Stimulated activated CD4-positive, alpha-beta T cell treated with anti-CD3 and anti-CD28 coated beads, TNF-alpha, amount 100 ng/mL, for 1 hour (primary cell): ENCODE results near the gene USP5.

Experiments
- DNase-seq, 3 donors: peaks; one replicate each; pipeline ENCODE4 v3.0.0-alpha.2; 2020; ENCODE audit warnings: low read depth in 3 of 3, low spot score in 1 of 3

The USP5 gene

DNA sequence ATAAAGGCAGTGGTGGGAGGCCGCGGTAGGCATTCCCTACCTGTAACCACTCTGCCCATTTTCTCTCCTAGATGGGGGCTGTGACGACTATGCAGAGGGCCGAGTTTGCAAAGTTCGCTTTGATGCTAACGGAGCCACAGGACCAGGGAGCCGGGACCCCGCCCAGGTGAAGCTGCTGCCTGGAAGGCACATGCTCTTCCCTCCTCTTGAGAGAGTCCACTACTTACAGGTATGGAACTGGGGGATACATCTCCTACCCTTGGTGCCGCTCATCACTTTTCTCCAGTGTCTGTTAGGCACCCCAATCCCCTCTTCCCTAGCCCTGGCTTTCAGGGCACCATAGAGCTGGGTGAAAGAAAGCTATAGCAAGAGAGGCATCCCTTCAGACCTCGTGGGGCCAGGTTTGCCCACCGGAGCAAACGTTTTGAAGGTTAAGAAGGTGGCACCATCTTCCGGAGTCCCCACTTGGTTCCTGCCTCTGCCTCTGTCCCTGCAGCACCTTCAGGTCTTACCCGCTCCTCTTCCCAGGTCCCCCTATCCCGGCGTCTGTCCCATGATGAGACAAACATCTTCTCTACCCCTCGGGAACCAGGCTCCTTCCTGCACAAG lies 25.7 kb upstream of the USP5 start:
- no peak for DNase-seq

- no peak for DNase-seq
Measured at GRCh38 chr12:6826734-6827436, 25.1 kb upstream of the USP5 start.

- DNase-seq: peak in 1 of 3 donors; percentile 36
Measured at GRCh38 chr12:6827437-6827911, 24.5 kb upstream of the USP5 start.

- DNase-seq: no peak
Measured at GRCh38 chr12:6827982-6828780, 23.8 kb upstream of the USP5 start, which contains the start of gene P3H3. Gene P3H3, plus strand, starts transcription at chr12:6828407. Its CDS starts 34 bp downstream, at chr12:6828441.

- peak in 1 of 3 donors; percentile 21 for DNase-seq
Measured at GRCh38 chr12:6828781-6829535, 23.0 kb upstream of the USP5 start.

DNA sequence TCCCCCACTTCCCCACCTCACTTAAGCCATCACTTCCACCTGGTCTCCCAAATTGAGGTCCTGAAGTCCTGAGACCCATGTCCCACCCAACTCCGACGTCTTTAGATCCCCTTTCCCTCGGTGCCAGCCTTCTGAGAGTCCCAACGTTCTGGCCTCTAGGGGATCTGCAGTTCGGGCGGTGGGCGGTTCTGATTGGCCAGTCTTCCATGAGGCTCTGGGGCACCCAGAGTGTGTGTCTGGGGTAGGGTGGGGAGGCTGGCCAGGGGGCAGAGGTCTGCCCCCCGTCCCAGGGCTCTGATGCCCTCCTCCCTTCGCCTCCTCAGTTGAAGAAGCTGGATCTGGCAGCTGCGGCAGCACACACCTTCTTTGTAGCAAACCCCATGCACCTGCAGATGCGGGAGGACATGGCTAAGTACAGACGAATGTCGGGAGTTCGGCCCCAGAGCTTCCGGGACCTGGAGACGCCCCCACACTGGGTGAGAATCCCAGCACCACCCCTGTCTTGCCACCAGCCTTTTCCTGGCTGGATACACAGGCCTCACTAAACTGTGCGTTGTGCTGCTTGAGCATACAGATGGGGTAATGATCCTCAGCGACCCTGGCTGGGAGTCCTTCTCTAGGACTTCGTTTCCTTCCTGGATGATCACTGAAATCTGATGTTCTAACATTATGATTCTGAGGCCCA lies 22.3 kb upstream of the USP5 start:
- no peak for DNase-seq

- no peak for DNase-seq
Measured at GRCh38 chr12:6830286-6830890, 21.6 kb upstream of the USP5 start.

- no peak for DNase-seq
Measured at GRCh38 chr12:6830999-6831398, 21.0 kb upstream of the USP5 start.

DNA sequence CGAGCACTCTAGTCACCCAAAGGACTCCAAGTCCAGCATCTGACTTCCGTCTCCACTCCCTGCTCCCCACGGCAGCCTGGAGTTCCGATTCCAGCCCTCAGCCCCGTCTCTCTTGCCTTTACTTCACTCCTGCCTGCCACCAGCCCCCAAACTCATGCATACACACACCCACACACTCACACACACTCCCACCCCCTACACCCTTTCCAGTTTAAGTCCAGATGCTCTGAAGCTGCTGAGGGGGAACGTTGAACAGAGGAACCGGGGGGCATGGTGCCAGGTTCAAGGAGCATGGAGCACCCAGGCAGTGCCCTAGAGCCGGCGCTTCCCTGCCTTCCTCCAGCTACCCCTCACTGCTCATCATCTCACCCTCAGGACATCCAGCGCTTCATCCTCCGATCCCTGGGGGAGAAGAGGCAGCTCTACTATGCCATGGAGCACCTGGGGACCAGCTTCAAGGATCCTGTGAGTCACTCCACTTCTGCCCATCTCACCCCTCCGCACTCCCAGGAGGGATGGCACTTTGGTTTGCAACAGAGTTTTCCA lies 20.4 kb upstream of the USP5 start:
- no peak for DNase-seq

DNA sequence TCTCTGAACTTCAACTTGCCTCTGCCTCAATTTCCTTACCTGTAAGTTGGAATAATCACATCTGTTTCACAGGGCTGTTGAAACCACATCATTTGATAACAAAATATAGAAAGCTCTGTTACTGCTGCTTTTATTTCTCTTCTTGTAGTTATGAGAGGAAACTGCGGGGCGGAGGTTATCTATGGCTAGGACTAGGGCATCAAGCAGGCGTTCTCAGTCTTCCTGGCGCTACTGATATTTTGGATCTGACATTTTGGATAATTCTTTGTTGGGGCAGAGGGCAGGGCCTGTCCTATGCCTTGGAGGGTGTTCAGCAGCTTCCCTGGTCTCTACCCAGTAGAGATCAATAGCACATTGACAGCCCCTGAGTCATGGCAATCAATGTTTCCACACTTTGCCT lies 19.8 kb upstream of the USP5 start:
- DNase-seq: no peak

DNA sequence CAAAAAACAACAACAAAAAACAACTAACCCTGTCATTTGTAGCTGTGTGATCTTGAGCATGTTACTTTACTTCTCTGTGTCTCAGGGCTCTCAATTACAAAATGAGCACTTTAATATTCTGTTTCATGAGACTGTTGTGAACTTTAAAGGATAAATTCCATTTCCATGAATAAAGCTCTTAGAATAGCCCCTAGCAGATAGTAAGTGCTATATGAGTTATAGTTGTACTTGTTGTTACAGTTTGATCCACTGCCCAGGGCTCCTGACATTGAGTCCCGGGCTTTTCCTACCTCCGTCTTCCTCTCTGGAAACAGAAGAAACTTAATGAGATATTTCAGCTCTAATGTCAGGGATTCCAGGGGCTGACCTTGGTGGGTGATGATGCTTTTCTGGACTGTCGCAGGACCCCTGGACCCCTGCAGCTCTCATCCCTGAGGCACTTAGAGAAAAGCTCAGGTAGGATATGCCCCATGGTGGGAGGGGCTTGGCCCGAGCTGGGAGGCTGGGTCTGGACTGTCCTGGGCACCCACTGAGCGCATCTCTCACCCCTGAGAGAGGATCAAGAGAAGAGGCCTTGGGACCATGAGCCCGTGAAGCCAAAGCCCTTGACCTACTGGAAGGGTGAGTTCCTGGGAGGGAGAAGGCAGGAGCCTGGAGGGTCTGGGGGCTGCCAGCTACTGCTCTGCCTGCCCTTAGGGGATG lies 18.6 kb upstream of the USP5 start:
- no peak for DNase-seq

- no peak for DNase-seq
Measured at GRCh38 chr12:6834254-6834653, 17.7 kb upstream of the USP5 start.

- no peak for DNase-seq
Measured at GRCh38 chr12:6834873-6835272, 17.1 kb upstream of the USP5 start.

DNA sequence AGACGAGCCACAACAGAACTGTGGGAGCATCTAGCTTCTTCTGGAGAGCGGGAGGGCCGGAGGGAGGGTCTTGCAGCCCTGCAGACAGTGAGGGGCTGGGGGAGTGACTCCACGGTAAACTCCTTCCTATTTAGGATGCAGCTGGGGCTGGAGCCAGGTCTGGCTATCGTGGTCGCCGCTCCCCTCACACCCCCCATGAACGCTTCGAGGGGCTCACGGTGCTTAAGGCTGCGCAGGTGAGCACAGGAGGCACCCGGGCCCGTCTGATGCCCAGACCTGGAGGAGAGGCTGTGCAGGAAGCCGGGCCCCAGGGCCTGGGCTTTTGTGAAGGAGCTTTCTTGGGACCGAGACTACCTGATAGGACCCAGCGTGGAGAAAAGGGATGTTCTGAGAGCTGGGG lies 15.1 kb upstream of the USP5 start:
- no peak for DNase-seq

DNA sequence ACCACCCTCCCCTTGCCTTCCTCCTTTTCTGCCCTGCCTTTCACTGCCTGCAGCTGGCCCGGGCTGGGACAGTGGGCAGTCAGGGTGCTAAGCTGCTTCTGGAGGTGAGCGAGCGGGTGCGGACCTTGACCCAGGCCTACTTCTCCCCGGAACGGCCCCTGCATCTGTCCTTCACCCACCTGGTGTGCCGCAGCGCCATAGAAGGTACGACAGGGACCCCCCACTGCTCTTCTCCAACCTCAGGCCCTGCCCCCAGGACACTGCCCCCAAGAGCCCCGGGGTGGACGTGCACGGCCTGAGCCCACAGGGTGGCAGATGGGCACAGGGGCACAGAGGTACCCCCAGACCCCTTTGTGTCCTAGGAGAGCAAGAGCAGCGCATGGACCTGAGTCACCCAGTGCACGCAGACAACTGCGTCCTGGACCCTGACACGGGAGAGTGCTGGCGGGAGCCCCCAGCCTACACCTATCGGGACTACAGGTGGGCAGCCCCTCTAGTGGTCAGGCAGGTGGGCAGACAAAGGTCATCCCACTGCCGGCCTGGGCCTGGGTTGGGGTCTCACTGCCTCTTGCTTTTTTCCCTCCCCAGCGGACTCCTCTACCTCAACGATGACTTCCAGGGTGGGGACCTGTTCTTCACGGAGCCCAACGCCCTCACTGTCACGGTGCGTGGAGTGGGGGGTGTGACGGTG lies 14.4 kb upstream of the USP5 start:
- no peak for DNase-seq

- DNase-seq: no peak
Measured at GRCh38 chr12:6838854-6839253, 13.1 kb upstream of the USP5 start.

DNA sequence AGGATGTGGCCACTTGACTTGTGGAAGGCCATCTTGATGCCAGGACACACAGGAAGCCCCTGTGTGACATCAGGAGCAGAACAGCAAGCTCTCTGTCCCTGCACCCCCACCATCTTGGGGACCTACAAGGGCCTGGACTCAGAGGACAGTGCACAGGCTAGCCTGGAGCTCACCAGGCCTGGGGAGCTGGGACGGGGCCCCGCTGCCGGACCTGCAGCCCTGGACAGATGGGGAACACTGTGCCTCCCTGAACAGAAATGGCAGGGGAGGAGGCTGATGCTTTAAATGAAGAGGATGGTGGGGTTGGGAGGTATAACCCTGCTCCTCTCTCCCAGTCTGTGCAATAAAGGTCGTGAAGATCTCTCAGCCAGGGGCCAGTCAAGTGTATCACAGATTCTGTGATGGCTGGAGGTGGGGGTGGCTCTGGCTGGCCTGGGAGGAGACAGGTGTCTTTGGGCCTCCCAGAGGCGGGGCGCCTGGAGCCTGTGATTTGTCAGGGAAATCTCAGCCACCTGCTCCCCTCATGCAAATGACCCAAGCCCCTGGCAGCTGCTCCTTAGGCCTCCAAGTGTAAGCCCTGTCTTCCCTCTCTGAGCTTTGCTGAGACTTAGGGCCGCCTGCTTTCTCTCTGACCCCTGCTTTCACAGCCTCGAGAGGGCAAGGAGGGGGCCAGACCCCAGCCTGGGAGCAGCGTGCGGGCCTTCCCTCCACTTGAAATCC lies 12.3 kb upstream of the USP5 start:
- no peak for DNase-seq

DNA sequence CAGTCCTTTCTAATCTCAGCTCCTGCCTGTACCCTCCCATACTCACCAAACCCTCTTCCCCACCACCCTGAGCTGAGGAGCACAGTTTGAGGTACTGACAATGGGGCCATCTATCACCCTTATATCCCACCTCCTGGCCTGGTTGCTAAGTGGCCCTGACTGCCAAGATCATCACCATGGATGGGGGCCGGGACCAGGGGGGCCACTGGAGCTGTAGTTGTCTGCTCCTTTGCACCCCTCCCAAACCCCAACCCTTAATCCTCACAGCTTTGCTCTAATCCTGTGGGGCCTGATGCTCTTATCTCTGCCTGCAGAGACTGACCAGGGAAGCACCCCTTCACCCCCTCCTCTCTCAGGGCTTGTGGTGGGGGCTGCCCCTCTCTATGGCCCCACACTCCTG lies 11.6 kb upstream of the USP5 start:
- no peak for DNase-seq
